COR-L47 (cell line): Measurements from ENCODE around the gene SELENOV.
A peak's percentile ranks its signal among the peaks of the same experiment; 100 is the strongest.
"Not testable (repeated sequence)": the region's sequence is repeated elsewhere in the genome, so short reads cannot be mapped to it uniquely, and the experiment has no call there.

Source experiments
- DNase-seq: peaks from one replicate; lab custom pipeline; 2025; lab: John Stamatoyannopoulos, UW

SELENOV gene

GRCh38 chr19:39514840-39515550 lies at the start of gene SELENOV:
TSS of gene SELENOV (plus strand) at chr19:39515139. CDS start at chr19:39515213, 74 bp downstream.
- DNase-seq, result no peak

- DNase-seq, result no peak
Measured at GRCh38 chr19:39465956-39466747, 48.8 kb upstream of the SELENOV start.

GRCh38 chr19:39467941-39468340 lies 47.0 kb upstream of the SELENOV start:
- no peak for DNase-seq

GRCh38 chr19:39469036-39469435 lies 45.9 kb upstream of the SELENOV start:
- no peak for DNase-seq

GRCh38 chr19:39469567-39469966 lies 45.4 kb upstream of the SELENOV start:
- DNase-seq, result no peak

- DNase-seq, result no peak
Measured at GRCh38 chr19:39470724-39471339, 44.1 kb upstream of the SELENOV start.

- DNase-seq, result no peak
Measured at GRCh38 chr19:39471756-39472536, 43.0 kb upstream of the SELENOV start.

GRCh38 chr19:39472746-39473442 lies 42.0 kb upstream of the SELENOV start:
- no peak for DNase-seq

GRCh38 chr19:39473443-39473960 lies 41.4 kb upstream of the SELENOV start:
- no peak for DNase-seq

- DNase-seq, result peak; percentile 51
Measured at GRCh38 chr19:39474139-39474620, 40.8 kb upstream of the SELENOV start.

GRCh38 chr19:39475748-39476147 lies 39.2 kb upstream of the SELENOV start:
- DNase-seq, result no peak

- DNase-seq, result not testable (repeated sequence)
Measured at GRCh38 chr19:39479319-39479801, 35.6 kb upstream of the SELENOV start.

- no peak for DNase-seq
Measured at GRCh38 chr19:39479916-39480315, 35.0 kb upstream of the SELENOV start.

GRCh38 chr19:39480337-39481228 lies 34.4 kb upstream of the SELENOV start, which contains the start of gene TIMM50:
TSS of gene TIMM50 (plus strand) at chr19:39480838. CDS start at chr19:39480854, 16 bp downstream.
- peak; percentile 99 for DNase-seq

GRCh38 chr19:39481229-39481545 lies 33.8 kb upstream of the SELENOV start:
- DNase-seq, result no peak

GRCh38 chr19:39481676-39482075 lies 33.3 kb upstream of the SELENOV start:
- no peak for DNase-seq

- no peak for DNase-seq
Measured at GRCh38 chr19:39483141-39483540, 31.8 kb upstream of the SELENOV start.

- no peak for DNase-seq
Measured at GRCh38 chr19:39489756-39490155, 25.2 kb upstream of the SELENOV start.

- no peak for DNase-seq
Measured at GRCh38 chr19:39492225-39492624, 22.7 kb upstream of the SELENOV start.

- no peak for DNase-seq
Measured at GRCh38 chr19:39492788-39493187, 22.2 kb upstream of the SELENOV start.
